Endothelial cell of umbilical vein (primary cell): ENCODE measurements around the gene GRIA3. TPM values are rescaled to one million over a fixed set of nuclear protein-coding genes. Genes with fewer than 3 reads are reported as not detected.

Source experiments
- BruUV-seq: library from RNA; stranded (reverse); fragments of 400-500 nt; replicated peaks from 2 replicates; lab custom pipeline; 2021; lab: Mats Ljungman, UMichigan
- CTCF ChIA-PET: fragments of 300-600, 350-600 bp; sonication (Branson Sonifier 250); formaldehyde crosslinking; loops from one replicate; lab custom pipeline; 2021; ENCODE audit warnings: antibody characterized with exemption, inconsistent platforms; lab: Charles Lee
- POLR2A ChIA-PET: fragments of 300-600, 350-600 bp; sonication (Branson Sonifier 250); formaldehyde crosslinking; loops from one replicate; lab custom pipeline; 2021; ENCODE audit warnings: antibody characterized with exemption, inconsistent platforms; lab: Charles Lee
- DNase-seq: peaks from one replicate; pipeline ENCODE4 v3.0.0-alpha.2; 2011; ENCODE audit warnings: low read depth, low spot score
- FAIRE-seq: peaks from 2 replicates; lab custom pipeline; 2011; peaks lifted over from hg19 to GRCh38; lab: Jason Lieb, UNC
- H2AFZ ChIP-seq: 2 replicates; pipeline ENCODE4 v1.6.0; 2012; ENCODE audit warnings: low read depth, low read length, control low read depth, inconsistent platforms
- H3K27ac ChIP-seq: 2 replicates; pipeline ENCODE4 v1.5.1; 2011; ENCODE audit warnings: low read depth, mild to moderate bottlenecking, control low read depth, low read length, moderate library complexity; ENCODE audit not compliant: insufficient read depth
- H3K27me3 ChIP-seq, 2 experiments: 2 replicates each; pipeline versions ENCODE4 v1.6.0 to v1.6.1; 2011; ENCODE audit warnings: low read length in 2 of 2, mixed read lengths in 1 of 2; ENCODE audit not compliant: control insufficient read depth in 2 of 2, insufficient read depth in 2 of 2
- H3K36me3 ChIP-seq, 2 experiments: 2 replicates in 1 of 2; 3 replicates in 1 of 2; pipeline ENCODE4 v1.5.1; 2011; ENCODE audit warnings: low read length in 2 of 2, mild to moderate bottlenecking in 1 of 2, moderate library complexity in 1 of 2; ENCODE audit not compliant: control insufficient read depth in 2 of 2, insufficient read depth in 2 of 2; ENCODE audit errors: extremely low read depth in 1 of 2
- H3K4me1 ChIP-seq: 3 replicates; pipeline ENCODE4 v1.5.1; 2011; ENCODE audit warnings: mild to moderate bottlenecking, low read length; ENCODE audit not compliant: control insufficient read depth, insufficient read depth; ENCODE audit errors: extremely low read depth
- H3K4me2 ChIP-seq: 2 replicates; pipeline ENCODE4 v1.6.1; 2011; ENCODE audit warnings: low read length, control low read depth, mixed read lengths; ENCODE audit not compliant: insufficient read depth
- H3K4me3 ChIP-seq, 3 experiments: fragments of 200-600 bp in 1 of 3; sonication (generic), shearing (Covaris generic) in 1 of 3; replicated peaks in 1 of 3; 2 replicates each; pipeline ENCODE4 v1.5.1; 2011 to 2016; ENCODE audit warnings: control low read depth in 3 of 3, low read length in 3 of 3, mild to moderate bottlenecking in 2 of 3, inconsistent platforms in 1 of 3, low read depth in 1 of 3, moderate library complexity in 1 of 3; ENCODE audit not compliant: insufficient read depth in 1 of 3
- H3K79me2 ChIP-seq: 2 replicates; pipeline ENCODE4 v1.6.0; 2012; ENCODE audit warnings: low read length, inconsistent platforms; ENCODE audit not compliant: control insufficient read depth, insufficient read depth
- H3K9ac ChIP-seq: replicated peaks from 2 replicates; pipeline ENCODE3; 2011; ENCODE audit warnings: low read length, control low read depth; ENCODE audit not compliant: insufficient read depth; ENCODE audit errors: extremely low read depth
- H3K9me1 ChIP-seq: replicated peaks from 3 replicates; pipeline ENCODE4 v1.6.0; 2011; ENCODE audit warnings: mild to moderate bottlenecking, low read length; ENCODE audit not compliant: control insufficient read depth, insufficient read depth; ENCODE audit errors: extremely low read depth
- H3K9me3 ChIP-seq: replicated peaks from 2 replicates; pipeline ENCODE4 v1.5.1; 2012; ENCODE audit warnings: low read length, inconsistent platforms; ENCODE audit not compliant: control insufficient read depth, insufficient read depth
- H4K20me1 ChIP-seq: replicated peaks from 2 replicates; pipeline ENCODE3; 2011; ENCODE audit warnings: mild to moderate bottlenecking, low read length; ENCODE audit not compliant: control insufficient read depth, insufficient read depth; ENCODE audit errors: extremely low read depth
- EZH2 ChIP-seq: IDR thresholded peaks from 2 replicates; pipeline ENCODE4 v1.6.1; 2012; ENCODE audit warnings: borderline replicate concordance, low read depth, mild to moderate bottlenecking, moderate library complexity, low read length, inconsistent platforms; ENCODE audit not compliant: severe bottlenecking
- FOS ChIP-seq: IDR thresholded peaks from 2 replicates; pipeline ENCODE4 v1.6.1; 2011; ENCODE audit warnings: mild to moderate bottlenecking, low read length, moderate library complexity, borderline replicate concordance; ENCODE audit not compliant: insufficient read depth
- GATA2 ChIP-seq: IDR thresholded peaks from 2 replicates; pipeline ENCODE4 v1.7.0; 2011; ENCODE audit warnings: low read depth, mild to moderate bottlenecking, moderate library complexity, mixed read lengths, low read length; ENCODE audit not compliant: insufficient read length, insufficient read depth
- JUN ChIP-seq: IDR thresholded peaks from 2 replicates; pipeline ENCODE4 v1.6.1; 2011; ENCODE audit warnings: borderline replicate concordance, low read depth; ENCODE audit not compliant: insufficient read length, insufficient read depth
- MYC ChIP-seq: IDR thresholded peaks from one replicate; pipeline ENCODE4 v1.6.1; 2011; ENCODE audit warnings: mild to moderate bottlenecking, low read depth, low read length
- dilution Hi-C: fragments of 300-500 bp; cut with MboI; formaldehyde crosslinking; loops from one replicate; pipeline ENCODE4 v1.15.0; 2019; ENCODE audit warnings: low sequenced_read_pairs; ENCODE audit not compliant: extremely low pct_ligation_motif_present
- intact Hi-C: fragments of 100-400 bp; cut with micrococcal nuclease; formaldehyde crosslinking; loops from one replicate; pipeline ENCODE4 v1.10.0; 2022
- polyA plus RNA-seq, 4 experiments: library from polyadenylated mRNA; depleted of rRNA in 3 of 4; stranded (reverse) in 3 of 4; unstranded in 1 of 4; fragments of >200 nt; gene quantifications; 2 replicates each; pipeline versions ENCODE4 v1.2.1 to v1.2.3, GENCODE V29; 2011 to 2012; ENCODE audit warnings: missing spikeins in 1 of 4
- total RNA-seq: library from RNA; stranded (reverse); gene quantifications from 2 replicates; pipeline ENCODE4 v1.2.3, GENCODE V29; 2021

Gene GRIA3
- total and polyA plus RNA-seq, 2 donors (not counting 3 experiments of a cell fraction or from before 2014, with no cell fraction given), result not detected

DNA sequence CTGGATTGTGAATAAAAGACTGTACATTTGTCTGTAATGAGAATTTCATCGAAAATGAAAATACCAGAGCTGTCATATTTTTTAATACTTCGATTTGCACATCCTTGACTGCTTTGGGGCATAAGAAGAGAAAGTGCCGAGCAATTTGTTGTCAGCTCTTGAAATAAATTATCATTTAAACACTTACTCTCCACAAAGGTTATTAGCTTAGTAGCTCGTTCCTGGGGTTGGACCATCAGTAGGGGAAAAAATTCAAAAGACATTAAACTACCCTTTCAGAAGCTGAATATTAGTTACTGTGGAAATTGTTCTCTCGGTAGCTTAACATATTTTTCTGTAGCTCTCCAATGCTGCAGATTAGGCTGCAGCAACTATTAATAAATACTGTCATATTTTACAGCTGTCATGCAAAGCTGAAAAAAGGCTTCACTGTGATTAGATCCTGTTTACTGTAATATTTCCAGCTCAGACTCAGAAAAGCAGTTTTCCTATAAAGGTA, 76.9 kb downstream of the GRIA3 start:
- no peak for DNase-seq
- POLR2A ChIA-PET, result no interaction called here
- dilution Hi-C loops, result no loop called here
- Histone ChIP-seq H4K20me1 (no peaks in the 10 kb centered on the region), H3K27me3 (no peaks in the 10 kb centered on the region), H3K9ac (no peak overlapping the region), H3K79me2 (no peaks in the 10 kb centered on the region), H3K36me3 (no peaks in the 10 kb centered on the region), H3K9me1 (no peaks in the 10 kb centered on the region), H3K4me3 (no peak overlapping the region), H3K4me1 (no peaks in the 10 kb centered on the region), H2AFZ (no peak overlapping the region), H3K4me2 (no peak overlapping the region), H3K27ac (no peak overlapping the region), H3K9me3 (no peaks in the 10 kb centered on the region)
- intact Hi-C loops, result no loop called here
- TF ChIP-seq JUN, result no peak
- FAIRE-seq, result no peak
- CTCF ChIA-PET, result no interaction called here
- no TSS peak for BruUV-seq

GRCh38 chrX:123263270-123263669, 79.2 kb downstream of the GRIA3 start:
- ChIA-PET CTCF (no interaction called here), POLR2A (no interaction called here)
- no TSS peak for BruUV-seq
- Histone ChIP-seq H3K9ac (no peak overlapping the region), H3K4me1 (no peaks in the 10 kb centered on the region), H3K27me3 (no peaks in the 10 kb centered on the region), H4K20me1 (no peaks in the 10 kb centered on the region), H3K9me1 (no peaks in the 10 kb centered on the region), H3K9me3 (no peaks in the 10 kb centered on the region), H3K79me2 (no peaks in the 10 kb centered on the region), H3K4me3 (no peak overlapping the region), H3K27ac (no peak overlapping the region), H3K36me3 (no peaks in the 10 kb centered on the region), H2AFZ (no peak overlapping the region), H3K4me2 (no peak overlapping the region)
- dilution Hi-C loops, result no loop called here
- no peak for FAIRE-seq
- no peak for DNase-seq
- intact Hi-C loops, result no loop called here
- TF ChIP-seq EZH2 (no peak), JUN (no peak), FOS (no peak), GATA2 (no peak), MYC (no peak)
